HepG2 (cell line): ENCODE measurements around the gene TMEM63B. TPM values are rescaled to one million over a fixed set of nuclear protein-coding genes. Genes with fewer than 3 reads are reported as not detected.

ENCODE experiments used
- ATF2 ChIP-seq: sonication (generic); formaldehyde crosslinking; IDR thresholded peaks from 2 replicates; pipeline ENCODE4 v1.4.0; 2020; ENCODE audit warnings: missing genetic modification reagents
- CC2D1A ChIP-seq: sonication (generic); formaldehyde crosslinking; IDR thresholded peaks from 2 replicates; pipeline ENCODE4 v1.8.1; 2023; ENCODE audit warnings: mild to moderate bottlenecking, missing genetic modification reagents
- CHD2 ChIP-seq: IDR thresholded peaks from 2 replicates; pipeline ENCODE4 v1.6.1; 2011; ENCODE audit warnings: low read depth, low read length, improper control_type of control experiment
- GRHL1 ChIP-seq: sonication (generic); formaldehyde crosslinking; conservative IDR thresholded peaks from 2 replicates; pipeline ENCODE4 v1.8.0; 2022; ENCODE audit warnings: missing genetic modification reagents
- GTF2F1 ChIP-seq: fragments of 150-350 bp; IDR thresholded peaks from 2 replicates; pipeline ENCODE4 v1.6.1; 2014; ENCODE audit warnings: low read length
- NCOA2 ChIP-seq: sonication (generic); formaldehyde crosslinking; IDR thresholded peaks from 2 replicates; pipeline ENCODE4 v1.8.0; 2022; ENCODE audit warnings: inconsistent platforms
- RBM39 ChIP-seq: fragments of 200-400 bp; formaldehyde crosslinking; IDR thresholded peaks from one replicate; pipeline ENCODE4 v1.6.1; 2018; ENCODE audit warnings: antibody characterized with exemption, mild to moderate bottlenecking, low read depth, low read length; ENCODE audit not compliant: poor library complexity, severe bottlenecking
- RNF219 ChIP-seq: sonication (generic); formaldehyde crosslinking; IDR thresholded peaks from 2 replicates; pipeline ENCODE4 v1.5.0; 2020; ENCODE audit warnings: mild to moderate bottlenecking, missing genetic modification reagents
- XBP1 ChIP-seq: sonication (generic); formaldehyde crosslinking; IDR thresholded peaks from 2 replicates; pipeline ENCODE4 v1.5.0; 2020; ENCODE audit warnings: missing genetic modification reagents
- YEATS4 ChIP-seq: sonication (generic); formaldehyde crosslinking; IDR thresholded peaks from 2 replicates; pipeline ENCODE4 v1.4.0; 2020; ENCODE audit warnings: missing genetic modification reagents, borderline replicate concordance
- ZBTB26 ChIP-seq: IDR thresholded peaks from 2 replicates; pipeline ENCODE4 v1.6.1; 2016; ENCODE audit warnings: missing compliant biosample characterization, missing genetic modification reagents, borderline replicate concordance
- ZNF275 ChIP-seq: sonication (generic); formaldehyde crosslinking; IDR thresholded peaks from 2 replicates; pipeline ENCODE4 v1.8.0; 2022; ENCODE audit warnings: missing genetic modification reagents, mild to moderate bottlenecking, inconsistent platforms, borderline replicate concordance
- ZNF83 ChIP-seq: sonication (generic); formaldehyde crosslinking; IDR thresholded peaks from 2 replicates; pipeline ENCODE4 v1.4.0; 2020; ENCODE audit warnings: missing genetic modification reagents, mild to moderate bottlenecking, borderline replicate concordance
- polyA plus RNA-seq, 8 experiments: library from polyadenylated mRNA; depleted of rRNA in 3 of 8; stranded (reverse) in 7 of 8; unstranded in 1 of 8; fragments of >200 nt; fragmentation: Illumina TruSeq in 4 of 8; extraction: Trizol in 4 of 8; gene quantifications; 2 replicates each; pipeline versions ENCODE4 v1.2.1 to v1.2.3, GENCODE V29; 2011 to 2016; ENCODE audit warnings: low read depth in 4 of 8, missing spikeins in 1 of 8, mixed read lengths in 1 of 8; ENCODE audit not compliant: insufficient read depth in 1 of 8
- total RNA-seq, 5 experiments: library from RNA; depleted of rRNA; stranded (reverse); fragments of >200 nt; fragmentation: Illumina TruSeq; extraction: Trizol; gene quantifications; 2 replicates each; pipeline ENCODE4 v1.2.3, GENCODE V29; 2016; ENCODE audit warnings: low read depth in 1 of 5
- TF ChIP-seq, protein P1 (sequence below): sonication (generic); formaldehyde crosslinking; IDR thresholded peaks from 2 replicates; pipeline ENCODE4 v1.8.0; 2023; ENCODE audit warnings: mild to moderate bottlenecking, missing genetic modification reagents
- TF ChIP-seq, protein P2 (sequence below): sonication (generic); formaldehyde crosslinking; IDR thresholded peaks from 2 replicates; pipeline ENCODE4 v1.5.0; 2020; ENCODE audit warnings: missing genetic modification reagents

The TMEM63B gene
- total and polyA plus RNA-seq, 2 of the 13 experiments (the other 11 are each of a cell fraction or from before 2014, with no cell fraction given): 27.4 to 75.8 TPM

- TF ChIP-seq NCOA2 (CRISPR knock-in tag) (peak; percentile 80), CHD2 (no peak), ATF2 (CRISPR knock-in tag) (peak; percentile 69; the same call in 1 of the 2 replicates), RBM39 (no peak), RNF219 (CRISPR knock-in tag) (no peak), GRHL1 (CRISPR knock-in tag) (no peak), GTF2F1 (no peak), ZNF83 (CRISPR knock-in tag) (no peak), ZNF275 (CRISPR knock-in tag) (peak; percentile 35), CC2D1A (CRISPR knock-in tag) (0 out of 2 replicates have a peak, but pooled peaks have one; percentile 57), YEATS4 (CRISPR knock-in tag) (no peak), ZBTB26 (CRISPR knock-in tag) (no peak), XBP1 (CRISPR knock-in tag) (no peak)
- TF ChIP-seq, protein P1, sequence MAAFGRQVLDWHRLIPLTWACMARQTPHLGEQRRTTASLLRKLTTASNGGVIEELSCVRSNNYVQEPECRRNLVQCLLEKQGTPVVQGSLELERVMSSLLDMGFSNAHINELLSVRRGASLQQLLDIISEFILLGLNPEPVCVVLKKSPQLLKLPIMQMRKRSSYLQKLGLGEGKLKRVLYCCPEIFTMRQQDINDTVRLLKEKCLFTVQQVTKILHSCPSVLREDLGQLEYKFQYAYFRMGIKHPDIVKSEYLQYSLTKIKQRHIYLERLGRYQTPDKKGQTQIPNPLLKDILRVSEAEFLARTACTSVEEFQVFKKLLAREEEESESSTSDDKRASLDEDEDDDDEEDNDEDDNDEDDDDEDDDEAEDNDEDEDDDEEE (CRISPR knock-in tag): no peak
- TF ChIP-seq, protein P2, sequence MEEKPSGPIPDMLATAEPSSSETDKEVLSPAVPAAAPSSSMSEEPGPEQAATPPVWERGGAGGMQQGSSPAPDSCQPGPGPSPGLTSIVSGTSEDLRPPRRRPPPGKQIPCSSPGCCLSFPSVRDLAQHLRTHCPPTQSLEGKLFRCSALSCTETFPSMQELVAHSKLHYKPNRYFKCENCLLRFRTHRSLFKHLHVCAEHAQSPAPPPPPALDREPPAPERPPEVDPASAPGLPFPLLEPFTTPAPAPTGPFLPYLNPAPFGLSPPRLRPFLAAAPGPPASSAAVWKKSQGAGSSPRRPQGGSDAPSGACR (CRISPR knock-in tag): 0 out of 2 replicates have a peak, but pooled peaks have one; percentile 32
Measured at GRCh38 chr6:44094403-44095242, 32.7 kb upstream of the TMEM63B start (continued).
